HepG2 (cell line): ENCODE measurements around the gene SMIM41. TPM values are rescaled to one million over a fixed set of nuclear protein-coding genes. Genes with fewer than 3 reads are reported as not detected.

Source experiments
- ASH2L ChIP-seq: fragments of 300-600, 200-600 bp; sonication (generic); IDR thresholded peaks from 2 replicates; pipeline ENCODE4 v1.7.0; 2017; ENCODE audit warnings: low read depth, mild to moderate bottlenecking, moderate library complexity, mixed read lengths, low read length; ENCODE audit not compliant: insufficient read length
- FOXM1 ChIP-seq: sonication (generic); formaldehyde crosslinking; IDR thresholded peaks from 2 replicates; pipeline ENCODE4 v1.5.0; 2020; ENCODE audit warnings: missing genetic modification reagents
- HMG20A ChIP-seq: IDR thresholded peaks from 2 replicates; pipeline ENCODE4 v1.6.1; 2016; ENCODE audit warnings: borderline replicate concordance
- HNRNPLL ChIP-seq: fragments of 200-400 bp; formaldehyde crosslinking; IDR thresholded peaks from 2 replicates; pipeline ENCODE4 v1.6.1; 2017; ENCODE audit warnings: mild to moderate bottlenecking, low read depth, low read length; ENCODE audit not compliant: poor library complexity, severe bottlenecking
- MBNL3 ChIP-seq: fragments of 250-450 bp; sonication (Bioruptor Pico); conservative IDR thresholded peaks from 2 replicates; pipeline ENCODE4 v1.8.0; 2022; ENCODE audit warnings: mild to moderate bottlenecking, inconsistent platforms
- MIXL1 ChIP-seq: IDR thresholded peaks from 2 replicates; pipeline ENCODE4 v1.6.1; 2016
- RXRB ChIP-seq: IDR thresholded peaks from 2 replicates; pipeline ENCODE4 v1.6.1; 2016; ENCODE audit warnings: borderline replicate concordance, missing genetic modification reagents, missing compliant biosample characterization
- U2AF2 ChIP-seq: fragments of 200-400 bp; formaldehyde crosslinking; IDR thresholded peaks from 2 replicates; pipeline ENCODE4 v1.6.1; 2017; ENCODE audit warnings: low read depth, mild to moderate bottlenecking, low read length
- YEATS4 ChIP-seq: sonication (generic); formaldehyde crosslinking; IDR thresholded peaks from 2 replicates; pipeline ENCODE4 v1.4.0; 2020; ENCODE audit warnings: missing genetic modification reagents, borderline replicate concordance
- ZMAT3 ChIP-seq: sonication (generic); formaldehyde crosslinking; conservative IDR thresholded peaks from 2 replicates; pipeline ENCODE4 v1.7.0; 2021; ENCODE audit warnings: missing genetic modification reagents
- ZNF24 ChIP-seq: fragments of 450-650 bp; IDR thresholded peaks from 2 replicates; pipeline ENCODE4 v1.6.1; 2017; ENCODE audit warnings: antibody characterized with exemption, mild to moderate bottlenecking
- ZNF292 ChIP-seq: sonication (generic); formaldehyde crosslinking; IDR thresholded peaks from 2 replicates; pipeline ENCODE4 v1.8.1; 2022; ENCODE audit warnings: mild to moderate bottlenecking, low read depth, missing genetic modification reagents, borderline replicate concordance
- ZNF333 ChIP-seq: sonication (generic); formaldehyde crosslinking; IDR thresholded peaks from 2 replicates; pipeline ENCODE4 v1.4.0; 2020; ENCODE audit warnings: mild to moderate bottlenecking, missing genetic modification reagents, borderline replicate concordance
- ZNF460 ChIP-seq: sonication (generic); formaldehyde crosslinking; IDR thresholded peaks from 2 replicates; pipeline ENCODE4 v1.5.1; 2020; ENCODE audit warnings: missing genetic modification reagents, mild to moderate bottlenecking, borderline replicate concordance
- ZSCAN30 ChIP-seq: sonication (generic); formaldehyde crosslinking; IDR thresholded peaks from 2 replicates; pipeline ENCODE4 v1.5.0; 2020; ENCODE audit warnings: mild to moderate bottlenecking, missing genetic modification reagents
- ZSCAN31 ChIP-seq: sonication (generic); formaldehyde crosslinking; IDR thresholded peaks from 2 replicates; pipeline ENCODE4 v1.5.0; 2020; ENCODE audit warnings: low read depth, mild to moderate bottlenecking, missing genetic modification reagents
- polyA plus RNA-seq, 8 experiments: library from polyadenylated mRNA; depleted of rRNA in 3 of 8; stranded (reverse) in 7 of 8; unstranded in 1 of 8; fragments of >200 nt; fragmentation: Illumina TruSeq in 4 of 8; extraction: Trizol in 4 of 8; gene quantifications; 2 replicates each; pipeline versions ENCODE4 v1.2.1 to v1.2.3, GENCODE V29; 2011 to 2016; ENCODE audit warnings: low read depth in 4 of 8, missing spikeins in 1 of 8, mixed read lengths in 1 of 8; ENCODE audit not compliant: insufficient read depth in 1 of 8
- total RNA-seq, 5 experiments: library from RNA; depleted of rRNA; stranded (reverse); fragments of >200 nt; fragmentation: Illumina TruSeq; extraction: Trizol; gene quantifications; 2 replicates each; pipeline ENCODE4 v1.2.3, GENCODE V29; 2016; ENCODE audit warnings: low read depth in 1 of 5
- TF ChIP-seq, protein P1 (sequence below): sonication (generic); formaldehyde crosslinking; IDR thresholded peaks from 2 replicates; pipeline ENCODE4 v1.4.0; 2020; ENCODE audit warnings: missing genetic modification reagents, borderline replicate concordance
- TF ChIP-seq, protein P2 (sequence below): sonication (generic); formaldehyde crosslinking; IDR thresholded peaks from 2 replicates; pipeline ENCODE4 v1.5.1; 2020; ENCODE audit warnings: missing genetic modification reagents, mild to moderate bottlenecking, borderline replicate concordance
- TF ChIP-seq, protein P3 (sequence below): sonication (generic); formaldehyde crosslinking; IDR thresholded peaks from 2 replicates; pipeline ENCODE4 v1.5.1; 2020; ENCODE audit warnings: mild to moderate bottlenecking, missing genetic modification reagents, moderate library complexity
- TF ChIP-seq, protein P4 (sequence below): sonication (generic); formaldehyde crosslinking; IDR thresholded peaks from 2 replicates; pipeline ENCODE4 v1.5.1; 2020; ENCODE audit warnings: missing genetic modification reagents, mild to moderate bottlenecking, borderline replicate concordance
- TF ChIP-seq, protein P5 (sequence below): sonication (generic); formaldehyde crosslinking; IDR thresholded peaks from 2 replicates; pipeline ENCODE4 v1.4.0; 2020; ENCODE audit warnings: mild to moderate bottlenecking, missing genetic modification reagents

Gene SMIM41
- total and polyA plus RNA-seq, 2 of the 13 experiments (the other 11 are each of a cell fraction or from before 2014, with no cell fraction given) = not detected

DNA sequence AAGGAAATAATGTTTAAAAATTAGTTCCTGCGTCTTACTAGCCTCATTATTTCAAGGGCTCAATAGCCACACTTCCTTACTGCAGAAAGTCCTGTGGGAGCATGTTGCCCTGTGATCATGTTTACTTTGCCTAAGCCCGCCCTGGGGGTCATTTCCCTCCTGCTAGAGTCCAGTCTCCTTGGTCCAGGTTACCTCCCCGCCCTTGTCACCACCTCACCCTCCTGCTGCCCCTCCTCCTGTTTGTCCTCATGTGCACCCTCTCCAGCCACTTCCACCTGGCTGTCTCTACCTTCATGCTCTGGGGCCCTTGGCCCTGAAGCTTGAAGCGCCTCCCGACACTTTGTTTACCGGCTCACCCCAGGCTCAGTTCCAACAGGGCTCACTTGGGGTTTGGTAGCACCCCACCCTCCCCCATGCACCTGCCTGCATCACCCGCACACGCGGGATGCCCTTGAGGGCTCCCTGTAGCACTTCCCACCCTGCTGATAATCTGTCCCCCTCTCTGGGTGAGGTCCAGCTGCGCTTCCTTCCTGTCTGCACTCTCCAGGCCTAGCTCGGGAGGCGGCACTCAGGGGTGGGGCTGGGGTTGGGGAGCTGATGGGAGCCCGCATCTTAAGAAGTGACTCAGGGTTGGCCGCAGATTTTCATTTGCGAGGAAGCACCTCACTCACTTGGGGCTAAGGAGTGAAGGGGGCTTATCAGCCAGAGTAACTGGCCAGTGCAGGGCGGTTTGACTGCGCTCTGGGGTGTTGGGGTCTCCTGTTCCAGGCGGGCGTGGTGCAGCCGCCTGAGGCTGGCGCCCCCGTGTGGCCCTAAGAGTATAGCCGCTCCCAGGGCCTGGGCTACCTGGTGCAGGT is 40.1 kb downstream of the SMIM41 start (continued):
- TF ChIP-seq HMG20A (CRISPR knock-in tag) (peak; percentile 13; the same call in 1 of the 2 replicates), ZNF333 (CRISPR knock-in tag) (no peak), HNRNPLL (peak; percentile 19), MIXL1 (peak; percentile 11; the same call in 1 of the 2 replicates), ZNF292 (CRISPR knock-in tag) (no peak; the same call in 1 of the 2 replicates), U2AF2 (no peak), FOXM1 (CRISPR knock-in tag) (no peak), ZSCAN31 (CRISPR knock-in tag) (no peak), ZSCAN30 (no peak), ASH2L (no peak), MBNL3 (CRISPR knock-in tag) (no peak), ZNF460 (CRISPR knock-in tag) (peak; percentile 34; the same call in 1 of the 2 replicates), ZMAT3 (CRISPR knock-in tag) (no peak), RXRB (CRISPR knock-in tag) (peak; percentile 97), YEATS4 (CRISPR knock-in tag) (peak; percentile 48), ZNF24 (no peak)
- TF ChIP-seq, protein P1, sequence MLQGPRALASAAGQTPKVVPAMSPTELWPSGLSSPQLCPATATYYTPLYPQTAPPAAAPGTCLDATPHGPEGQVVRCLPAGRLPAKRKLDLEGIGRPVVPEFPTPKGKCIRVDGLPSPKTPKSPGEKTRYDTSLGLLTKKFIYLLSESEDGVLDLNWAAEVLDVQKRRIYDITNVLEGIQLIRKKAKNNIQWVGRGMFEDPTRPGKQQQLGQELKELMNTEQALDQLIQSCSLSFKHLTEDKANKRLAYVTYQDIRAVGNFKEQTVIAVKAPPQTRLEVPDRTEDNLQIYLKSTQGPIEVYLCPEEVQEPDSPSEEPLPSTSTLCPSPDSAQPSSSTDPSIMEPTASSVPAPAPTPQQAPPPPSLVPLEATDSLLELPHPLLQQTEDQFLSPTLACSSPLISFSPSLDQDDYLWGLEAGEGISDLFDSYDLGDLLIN = peak; percentile 78; the same call in 1 of the 2 replicates
- TF ChIP-seq, protein P2, sequence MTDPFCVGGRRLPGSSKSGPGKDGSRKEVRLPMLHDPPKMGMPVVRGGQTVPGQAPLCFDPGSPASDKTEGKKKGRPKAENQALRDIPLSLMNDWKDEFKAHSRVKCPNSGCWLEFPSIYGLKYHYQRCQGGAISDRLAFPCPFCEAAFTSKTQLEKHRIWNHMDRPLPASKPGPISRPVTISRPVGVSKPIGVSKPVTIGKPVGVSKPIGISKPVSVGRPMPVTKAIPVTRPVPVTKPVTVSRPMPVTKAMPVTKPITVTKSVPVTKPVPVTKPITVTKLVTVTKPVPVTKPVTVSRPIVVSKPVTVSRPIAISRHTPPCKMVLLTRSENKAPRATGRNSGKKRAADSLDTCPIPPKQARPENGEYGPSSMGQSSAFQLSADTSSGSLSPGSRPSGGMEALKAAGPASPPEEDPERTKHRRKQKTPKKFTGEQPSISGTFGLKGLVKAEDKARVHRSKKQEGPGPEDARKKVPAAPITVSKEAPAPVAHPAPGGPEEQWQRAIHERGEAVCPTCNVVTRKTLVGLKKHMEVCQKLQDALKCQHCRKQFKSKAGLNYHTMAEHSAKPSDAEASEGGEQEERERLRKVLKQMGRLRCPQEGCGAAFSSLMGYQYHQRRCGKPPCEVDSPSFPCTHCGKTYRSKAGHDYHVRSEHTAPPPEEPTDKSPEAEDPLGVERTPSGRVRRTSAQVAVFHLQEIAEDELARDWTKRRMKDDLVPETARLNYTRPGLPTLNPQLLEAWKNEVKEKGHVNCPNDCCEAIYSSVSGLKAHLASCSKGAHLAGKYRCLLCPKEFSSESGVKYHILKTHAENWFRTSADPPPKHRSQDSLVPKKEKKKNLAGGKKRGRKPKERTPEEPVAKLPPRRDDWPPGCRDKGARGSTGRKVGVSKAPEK (CRISPR knock-in tag) = no peak
- TF ChIP-seq, protein P3, sequence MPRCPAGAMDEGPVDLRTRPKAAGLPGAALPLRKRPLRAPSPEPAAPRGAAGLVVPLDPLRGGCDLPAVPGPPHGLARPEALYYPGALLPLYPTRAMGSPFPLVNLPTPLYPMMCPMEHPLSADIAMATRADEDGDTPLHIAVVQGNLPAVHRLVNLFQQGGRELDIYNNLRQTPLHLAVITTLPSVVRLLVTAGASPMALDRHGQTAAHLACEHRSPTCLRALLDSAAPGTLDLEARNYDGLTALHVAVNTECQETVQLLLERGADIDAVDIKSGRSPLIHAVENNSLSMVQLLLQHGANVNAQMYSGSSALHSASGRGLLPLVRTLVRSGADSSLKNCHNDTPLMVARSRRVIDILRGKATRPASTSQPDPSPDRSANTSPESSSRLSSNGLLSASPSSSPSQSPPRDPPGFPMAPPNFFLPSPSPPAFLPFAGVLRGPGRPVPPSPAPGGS (CRISPR knock-in tag) = peak; percentile 48; the same call in 1 of the 2 replicates
- TF ChIP-seq, protein P4, sequence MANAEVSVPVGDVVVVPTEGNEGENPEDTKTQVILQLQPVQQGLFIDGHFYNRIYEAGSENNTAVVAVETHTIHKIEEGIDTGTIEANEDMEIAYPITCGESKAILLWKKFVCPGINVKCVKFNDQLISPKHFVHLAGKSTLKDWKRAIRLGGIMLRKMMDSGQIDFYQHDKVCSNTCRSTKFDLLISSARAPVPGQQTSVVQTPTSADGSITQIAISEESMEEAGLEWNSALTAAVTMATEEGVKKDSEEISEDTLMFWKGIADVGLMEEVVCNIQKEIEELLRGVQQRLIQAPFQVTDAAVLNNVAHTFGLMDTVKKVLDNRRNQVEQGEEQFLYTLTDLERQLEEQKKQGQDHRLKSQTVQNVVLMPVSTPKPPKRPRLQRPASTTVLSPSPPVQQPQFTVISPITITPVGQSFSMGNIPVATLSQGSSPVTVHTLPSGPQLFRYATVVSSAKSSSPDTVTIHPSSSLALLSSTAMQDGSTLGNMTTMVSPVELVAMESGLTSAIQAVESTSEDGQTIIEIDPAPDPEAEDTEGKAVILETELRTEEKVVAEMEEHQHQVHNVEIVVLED (CRISPR knock-in tag) = 0 out of 2 replicates have a peak, but pooled peaks have one; percentile 28
- TF ChIP-seq, protein P5, sequence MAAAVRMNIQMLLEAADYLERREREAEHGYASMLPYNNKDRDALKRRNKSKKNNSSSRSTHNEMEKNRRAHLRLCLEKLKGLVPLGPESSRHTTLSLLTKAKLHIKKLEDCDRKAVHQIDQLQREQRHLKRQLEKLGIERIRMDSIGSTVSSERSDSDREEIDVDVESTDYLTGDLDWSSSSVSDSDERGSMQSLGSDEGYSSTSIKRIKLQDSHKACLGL = no peak
